ENCODE measurements around the gene BCS1L. TPM values are rescaled to one million over a fixed set of nuclear protein-coding genes. Genes with fewer than 3 reads are reported as not detected.
A peak's percentile ranks its signal among the peaks of the same experiment; 100 is the strongest.

The BCS1L gene
- total and polyA plus RNA-seq, 9 of the 15 experiments (the other 6 are each of a cell fraction or from before 2014, with no cell fraction given) = 37.6 to 103 (median 56.7) TPM

DNA sequence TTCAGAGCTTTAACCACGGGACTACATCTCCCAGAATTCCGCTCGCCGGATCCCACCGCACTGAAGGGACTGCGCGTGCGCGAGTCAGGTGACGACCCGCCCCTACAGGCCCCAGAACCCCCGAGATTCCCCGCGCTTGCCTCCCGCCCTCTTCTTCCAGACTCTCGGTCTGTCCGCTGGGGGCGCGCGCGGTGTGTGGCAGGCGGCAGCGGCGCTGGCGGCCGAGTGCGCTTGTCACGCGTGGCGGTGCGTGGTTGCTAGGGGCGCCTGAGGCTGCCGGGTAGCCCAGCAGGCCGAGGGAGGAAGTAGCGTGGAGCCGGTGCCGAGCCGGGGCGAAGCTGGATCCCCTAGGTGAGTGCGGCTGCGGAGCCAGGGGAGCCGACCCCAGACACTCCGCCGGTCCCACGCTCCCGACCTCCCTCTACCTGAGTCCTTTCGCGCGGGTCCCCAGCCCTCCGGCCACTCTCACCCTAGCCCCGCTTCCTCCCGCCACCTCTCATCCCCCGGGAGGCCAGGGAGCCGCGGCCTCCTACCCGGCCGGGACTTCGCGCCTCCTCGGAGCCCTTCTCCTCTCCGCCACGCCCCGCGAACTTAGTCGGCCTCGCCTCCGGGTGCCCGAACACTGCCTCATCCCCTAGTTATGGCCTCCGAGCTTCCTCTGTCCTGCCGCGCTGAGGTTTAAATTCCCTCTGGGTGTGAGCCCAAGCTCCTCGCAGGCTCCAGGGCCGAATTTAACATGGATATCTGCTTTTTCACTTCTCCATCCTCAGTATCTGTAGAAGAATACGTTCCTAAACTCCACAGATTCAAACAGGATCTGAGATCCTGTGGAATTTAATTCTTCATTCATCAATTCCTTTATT lies 51.4 kb downstream of the BCS1L start, which contains the start of gene TTLL4:
Gene TTLL4, plus strand, starts transcription at position 149 of the 863 bp plus-strand sequence. CDS start 26,842 bp downstream, outside the sequence.
- Histone ChIP-seq H3K4me3 (peak within 1 kb of the TSS; percentile 85), H3K36me3 (ENCODE audit: control insufficient read depth, insufficient read depth, low read length) (peaks cover 11% of the 10 kb centered on the region), H3K79me2 (ENCODE audit: control insufficient read depth, insufficient read depth, low read length) (peaks cover 43% of the 10 kb centered on the region), H3K27me3 (ENCODE audit: control insufficient read depth in 2 of 2, insufficient read depth in 2 of 2, low read length in 2 of 2) (no peaks in the 10 kb centered on the region), H3K4me2 (ENCODE audit: insufficient read depth, low read length) (peak within 1 kb of the TSS; percentile 86), H3K9ac (ENCODE audit: insufficient read depth in 1 of 2, low read depth in 2 of 2, low read length in 2 of 2) (peak within 1 kb of the TSS; percentile 87 to 99), H3K4me1 (replicated peaks in 1 of 2; ENCODE audit: control insufficient read depth in 2 of 2, insufficient read depth in 2 of 2, low read length in 2 of 2) (peaks cover 13 to 14% of the 10 kb centered on the region in 2 experiments), H3K27ac (ENCODE audit: extremely low read depth, low read depth, low read length) (peak within 1 kb of the TSS; percentile 79), H3K9me1 (ENCODE audit: control insufficient read depth, insufficient read depth, low read length) (peaks cover 2% of the 10 kb centered on the region), H2AFZ (ENCODE audit: low read depth, low read length) (peak within 1 kb of the TSS; percentile 94), H3K9me3 (replicated peaks; ENCODE audit: control insufficient read depth, insufficient read depth, low read depth, low read length) (no peaks in the 10 kb centered on the region), H4K20me1 (replicated peaks; ENCODE audit: control insufficient read depth, insufficient read depth, low read length) (no peaks in the 10 kb centered on the region; the same call in 1 of the 2 replicates)
- no TSS peak for BruUV-seq (replicated peaks)
- ATAC-seq = peak; percentile 98
- in situ Hi-C loops (cut with MboI) (no loop called here), intact Hi-C loops (cut with micrococcal nuclease) (loop anchor here (5.0 kb wide), 1 partner anchor 136 kb away; no protein-coding TSS in a partner anchor)
- WGBS (ENCODE audit: insufficient coverage, low coverage, missing lambda C conversion rate) = under 1% methylated on average over 41 of the region's 74 CpGs
- FAIRE-seq = peak; percentile 82
- DNase-seq (ENCODE audit: extremely low read depth in 1 of 4, low spot score in 3 of 4) = peak; percentile 96 to 98 (median 98)
- CTCF ChIA-PET (ENCODE audit: low intra/inter-chr PET ratio) = interaction anchor here (0.5 to 1.7 kb wide), 4 partner anchors 41 to 234 kb away, joined by 3 to 15 read pairs (median 6); no protein-coding TSS in a partner anchor
- POLR2A ChIA-PET = interaction anchor here (0.5 to 1.3 kb wide), 7 partner anchors 9 to 151 kb away, joined by 3 to 7 read pairs (median 3); partner anchors contain the start of genes RNF25 and STK36
- TF ChIP-seq MCM5 (IDR thresholded peaks at IDR 0.05; ENCODE audit: low read depth) = no peak
- peak; percentile 91 for TF ChIP-seq TARDBP (IDR thresholded peaks at IDR 0.05)
- peak; percentile 68 for TF ChIP-seq CREM (IDR thresholded peaks at IDR 0.05; ENCODE audit: low read depth)
- TF ChIP-seq ZNF76 (CRISPR knock-in tag; IDR thresholded peaks at IDR 0.05; ENCODE audit: borderline replicate concordance) = 0 out of 2 replicates have a peak, but pooled peaks have one; percentile 7
- TF ChIP-seq XRCC5 (IDR thresholded peaks at IDR 0.05; ENCODE audit: low read depth, low read length) = peak; percentile 68; the same call in 1 of the 2 replicates
- TF ChIP-seq, protein P1, sequence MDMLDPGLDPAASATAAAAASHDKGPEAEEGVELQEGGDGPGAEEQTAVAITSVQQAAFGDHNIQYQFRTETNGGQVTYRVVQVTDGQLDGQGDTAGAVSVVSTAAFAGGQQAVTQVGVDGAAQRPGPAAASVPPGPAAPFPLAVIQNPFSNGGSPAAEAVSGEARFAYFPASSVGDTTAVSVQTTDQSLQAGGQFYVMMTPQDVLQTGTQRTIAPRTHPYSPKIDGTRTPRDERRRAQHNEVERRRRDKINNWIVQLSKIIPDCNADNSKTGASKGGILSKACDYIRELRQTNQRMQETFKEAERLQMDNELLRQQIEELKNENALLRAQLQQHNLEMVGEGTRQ (CRISPR knock-in tag; IDR thresholded peaks at IDR 0.05) = peak; percentile 86
- no peak for TF ChIP-seq U2AF2 (optimal IDR thresholded peaks at IDR 0.05; ENCODE audit: low read depth, low read length)
- TF ChIP-seq YY1 (IDR thresholded peaks at IDR 0.05; ENCODE audit: borderline replicate concordance in 1 of 3, control insufficient read depth in 1 of 3, extremely low read depth in 1 of 3, insufficient read depth in 3 of 3, insufficient read length in 1 of 3, insufficient replicate concordance in 2 of 3, low read depth in 1 of 3, low read length in 2 of 3) = peak in 2 of 3 experiments; percentile 35 to 62
- TF ChIP-seq SMARCA4 (IDR thresholded peaks at IDR 0.05) = no peak

All from K562 (cell line).